ENCODE measurements around the gene GPATCH4.

DNA sequence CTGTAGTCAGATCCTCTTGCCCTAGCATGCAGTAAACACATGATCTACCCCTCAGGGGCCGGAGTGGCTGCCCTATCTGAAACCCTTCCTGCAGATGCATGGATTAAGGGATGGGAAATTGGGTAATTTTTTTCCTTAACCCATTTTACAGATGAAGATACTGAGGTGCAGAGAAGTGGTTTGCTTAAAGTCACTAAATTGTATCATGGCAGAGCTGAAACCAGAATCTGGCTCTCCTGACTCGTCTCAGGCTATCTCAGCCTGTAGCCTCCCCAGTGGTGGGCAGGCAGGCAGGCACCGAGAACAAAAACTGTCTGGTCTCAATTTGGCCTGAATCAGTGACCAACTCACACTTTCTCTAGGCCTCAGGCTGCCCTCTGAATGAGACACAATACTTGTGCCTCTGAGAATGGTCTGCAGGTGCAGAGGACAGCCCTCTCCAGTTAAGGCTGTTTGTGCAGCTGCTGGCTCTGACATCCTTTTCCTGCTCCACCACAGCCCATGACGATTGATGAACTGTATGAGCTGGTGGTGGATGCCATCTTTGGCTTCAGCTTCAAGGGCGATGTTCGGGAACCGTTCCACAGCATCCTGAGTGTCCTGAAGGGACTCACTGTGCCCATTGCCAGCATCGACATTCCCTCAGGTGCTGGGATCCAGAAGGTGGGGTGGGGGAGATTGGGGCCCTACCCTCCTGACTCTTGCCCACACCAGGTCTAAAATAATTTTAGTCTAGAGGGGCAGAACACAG is 8.2 kb downstream of the GPATCH4 start:
- TF ChIP-seq RARB (CRISPR knock-in tag; IDR thresholded peaks at IDR 0.05) (no peak), ESRRG (CRISPR knock-in tag; IDR thresholded peaks at IDR 0.05) (no peak), PPARA (CRISPR knock-in tag; IDR thresholded peaks at IDR 0.05; ENCODE audit: borderline replicate concordance) (no peak), TCF4 (CRISPR knock-in tag; IDR thresholded peaks at IDR 0.05; ENCODE audit: borderline replicate concordance) (no peak), ARNTL (CRISPR knock-in tag; IDR thresholded peaks at IDR 0.05; ENCODE audit: borderline replicate concordance, low read depth) (no peak), PATZ1 (CRISPR knock-in tag; IDR thresholded peaks at IDR 0.05; ENCODE audit: borderline replicate concordance) (no peak), ZFP30 (CRISPR knock-in tag; IDR thresholded peaks at IDR 0.05) (no peak), ZC3H10 (CRISPR knock-in tag; IDR thresholded peaks at IDR 0.05) (no peak), GLIS3 (CRISPR knock-in tag; IDR thresholded peaks at IDR 0.05) (no peak), ZNF70 (CRISPR knock-in tag; IDR thresholded peaks at IDR 0.05) (no peak)
- TF ChIP-seq, protein P1, sequence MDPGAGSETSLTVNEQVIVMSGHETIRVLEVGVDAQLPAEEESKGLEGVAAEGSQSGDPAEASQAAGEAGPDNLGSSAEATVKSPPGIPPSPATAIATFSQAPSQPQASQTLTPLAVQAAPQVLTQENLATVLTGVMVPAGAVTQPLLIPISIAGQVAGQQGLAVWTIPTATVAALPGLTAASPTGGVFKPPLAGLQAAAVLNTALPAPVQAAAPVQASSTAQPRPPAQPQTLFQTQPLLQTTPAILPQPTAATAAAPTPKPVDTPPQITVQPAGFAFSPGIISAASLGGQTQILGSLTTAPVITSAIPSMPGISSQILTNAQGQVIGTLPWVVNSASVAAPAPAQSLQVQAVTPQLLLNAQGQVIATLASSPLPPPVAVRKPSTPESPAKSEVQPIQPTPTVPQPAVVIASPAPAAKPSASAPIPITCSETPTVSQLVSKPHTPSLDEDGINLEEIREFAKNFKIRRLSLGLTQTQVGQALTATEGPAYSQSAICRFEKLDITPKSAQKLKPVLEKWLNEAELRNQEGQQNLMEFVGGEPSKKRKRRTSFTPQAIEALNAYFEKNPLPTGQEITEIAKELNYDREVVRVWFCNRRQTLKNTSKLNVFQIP (CRISPR knock-in tag; IDR thresholded peaks at IDR 0.05; ENCODE audit: borderline replicate concordance, low read depth), result no peak
- TF ChIP-seq, protein P2, sequence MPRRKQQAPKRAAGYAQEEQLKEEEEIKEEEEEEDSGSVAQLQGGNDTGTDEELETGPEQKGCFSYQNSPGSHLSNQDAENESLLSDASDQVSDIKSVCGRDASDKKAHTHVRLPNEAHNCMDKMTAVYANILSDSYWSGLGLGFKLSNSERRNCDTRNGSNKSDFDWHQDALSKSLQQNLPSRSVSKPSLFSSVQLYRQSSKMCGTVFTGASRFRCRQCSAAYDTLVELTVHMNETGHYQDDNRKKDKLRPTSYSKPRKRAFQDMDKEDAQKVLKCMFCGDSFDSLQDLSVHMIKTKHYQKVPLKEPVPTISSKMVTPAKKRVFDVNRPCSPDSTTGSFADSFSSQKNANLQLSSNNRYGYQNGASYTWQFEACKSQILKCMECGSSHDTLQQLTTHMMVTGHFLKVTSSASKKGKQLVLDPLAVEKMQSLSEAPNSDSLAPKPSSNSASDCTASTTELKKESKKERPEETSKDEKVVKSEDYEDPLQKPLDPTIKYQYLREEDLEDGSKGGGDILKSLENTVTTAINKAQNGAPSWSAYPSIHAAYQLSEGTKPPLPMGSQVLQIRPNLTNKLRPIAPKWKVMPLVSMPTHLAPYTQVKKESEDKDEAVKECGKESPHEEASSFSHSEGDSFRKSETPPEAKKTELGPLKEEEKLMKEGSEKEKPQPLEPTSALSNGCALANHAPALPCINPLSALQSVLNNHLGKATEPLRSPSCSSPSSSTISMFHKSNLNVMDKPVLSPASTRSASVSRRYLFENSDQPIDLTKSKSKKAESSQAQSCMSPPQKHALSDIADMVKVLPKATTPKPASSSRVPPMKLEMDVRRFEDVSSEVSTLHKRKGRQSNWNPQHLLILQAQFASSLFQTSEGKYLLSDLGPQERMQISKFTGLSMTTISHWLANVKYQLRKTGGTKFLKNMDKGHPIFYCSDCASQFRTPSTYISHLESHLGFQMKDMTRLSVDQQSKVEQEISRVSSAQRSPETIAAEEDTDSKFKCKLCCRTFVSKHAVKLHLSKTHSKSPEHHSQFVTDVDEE (CRISPR knock-in tag; IDR thresholded peaks at IDR 0.05), result no peak
